CD14-positive monocyte (primary cell): Measurements from ENCODE around the gene TMEM184A. TPM values are rescaled to one million over a fixed set of nuclear protein-coding genes. Genes with fewer than 3 reads are reported as not detected.

ENCODE experiments used
- DNase-seq, 3 donors: peaks; one replicate each; pipeline ENCODE4 v3.0.0-alpha.2; 2011 to 2022
- H2AFZ ChIP-seq: 2 replicates; pipeline ENCODE4 v1.6.0; 2012; ENCODE audit warnings: mild to moderate bottlenecking, low read depth, low read length, inconsistent platforms; ENCODE audit not compliant: insufficient read depth, poor library complexity, severe bottlenecking
- H3K27ac ChIP-seq, 2 donors: 1 replicate in 1 of 2; 2 replicates in 1 of 2; pipeline ENCODE4 v1.5.1; 2012 to 2013; ENCODE audit warnings: low read length in 2 of 2, control low read depth in 1 of 2, inconsistent platforms in 1 of 2, low read depth in 1 of 2, mild to moderate bottlenecking in 1 of 2
- H3K27me3 ChIP-seq, 2 donors: one replicate each; pipeline versions ENCODE4 v1.6.0 to v1.6.1; 2011 to 2013; ENCODE audit warnings: low read length in 2 of 2; ENCODE audit not compliant: control insufficient read depth in 2 of 2, insufficient read depth in 2 of 2
- H3K36me3 ChIP-seq, 2 donors: replicated peaks in 1 of 2; 1 replicate in 1 of 2; 2 replicates in 1 of 2; pipeline versions ENCODE4 v1.5.1 to v1.6.1; 2012 to 2013; ENCODE audit warnings: low read length in 2 of 2, control low read depth in 1 of 2, inconsistent platforms in 1 of 2, mild to moderate bottlenecking in 1 of 2; ENCODE audit not compliant: insufficient read depth in 2 of 2, control insufficient read depth in 1 of 2
- H3K4me1 ChIP-seq, 2 donors: 1 replicate in 1 of 2; 2 replicates in 1 of 2; pipeline versions ENCODE4 v1.5.1 to v1.6.1; 2012 to 2013; ENCODE audit warnings: low read length in 2 of 2, control low read depth in 1 of 2, inconsistent platforms in 1 of 2, mild to moderate bottlenecking in 1 of 2, moderate library complexity in 1 of 2; ENCODE audit not compliant: insufficient read depth in 2 of 2, control insufficient read depth in 1 of 2
- H3K4me2 ChIP-seq: replicated peaks from 2 replicates; pipeline ENCODE3; 2012; ENCODE audit warnings: low read length, moderate library complexity, mild to moderate bottlenecking; ENCODE audit not compliant: poor library complexity, severe bottlenecking; ENCODE audit errors: extremely low read depth
- H3K4me3 ChIP-seq, 3 experiments: fragments of 200-600 bp in 1 of 3; sonication (generic) in 1 of 3; replicated peaks in 1 of 3; 1 replicate in 2 of 3; 2 replicates in 1 of 3; pipeline ENCODE4 v1.5.1; 2011 to 2013; ENCODE audit warnings: low read length in 3 of 3, mild to moderate bottlenecking in 3 of 3, control low read depth in 2 of 3, low read depth in 2 of 3, inconsistent platforms in 1 of 3, moderate library complexity in 1 of 3
- H3K79me2 ChIP-seq: 2 replicates; pipeline ENCODE4 v1.6.0; 2012; ENCODE audit warnings: mild to moderate bottlenecking, control low read depth, inconsistent platforms, low read length, moderate library complexity; ENCODE audit not compliant: insufficient read depth
- H3K9ac ChIP-seq: 2 replicates; pipeline ENCODE4 v1.6.0; 2017; ENCODE audit warnings: low read length, mild to moderate bottlenecking; ENCODE audit not compliant: insufficient read depth, poor library complexity, severe bottlenecking
- H3K9me3 ChIP-seq, 2 donors: replicated peaks in 1 of 2; 1 replicate in 1 of 2; 2 replicates in 1 of 2; pipeline versions ENCODE4 v1.5.1 to v1.6.1; 2012 to 2013; ENCODE audit warnings: low read length in 2 of 2, control low read depth in 1 of 2; ENCODE audit not compliant: control insufficient read depth in 1 of 2, insufficient read depth in 1 of 2
- H4K20me1 ChIP-seq: 2 replicates; pipeline ENCODE4 v1.6.0; 2012; ENCODE audit warnings: mild to moderate bottlenecking, low read length, control low read depth, moderate library complexity; ENCODE audit not compliant: insufficient read depth
- H3K27ac Mint-ChIP-seq, 7 donors: one replicate each; pipeline ENCODE4 v1.8.0; 2020; ENCODE audit warnings: mild to moderate bottlenecking in 7 of 7, mixed read lengths in 7 of 7, moderate library complexity in 6 of 7, inconsistent platforms in 2 of 7
- H3K27me3 Mint-ChIP-seq, 3 donors: one replicate each; pipeline ENCODE4 v1.8.0; 2021 to 2022; ENCODE audit warnings: low read depth in 3 of 3, mild to moderate bottlenecking in 3 of 3, mixed read lengths in 3 of 3, moderate library complexity in 3 of 3, inconsistent platforms in 1 of 3
- H3K36me3 Mint-ChIP-seq, 2 donors: one replicate each; pipeline ENCODE4 v1.8.0; 2020; ENCODE audit warnings: mixed read lengths in 2 of 2, inconsistent platforms in 1 of 2, mild to moderate bottlenecking in 1 of 2
- H3K4me1 Mint-ChIP-seq: one replicate; pipeline ENCODE4 v1.8.0; 2020; ENCODE audit warnings: mild to moderate bottlenecking, mixed read lengths
- H3K4me3 Mint-ChIP-seq, 2 donors: one replicate each; pipeline ENCODE4 v1.8.0; 2020; ENCODE audit warnings: mild to moderate bottlenecking in 2 of 2, mixed read lengths in 2 of 2, moderate library complexity in 1 of 2
- H3K9me3 Mint-ChIP-seq, 7 donors: one replicate each; pipeline ENCODE4 v1.8.0; 2020 to 2022; ENCODE audit warnings: mixed read lengths in 7 of 7, mild to moderate bottlenecking in 6 of 7, moderate library complexity in 6 of 7, inconsistent platforms in 2 of 7
- WGBS: methylation state at CpG from one replicate; pipeline ENCODE4 v1.1.5; 2013; ENCODE audit warnings: missing lambda C conversion rate; ENCODE audit not compliant: insufficient coverage; 5-methylcytosine and 5-hydroxymethylcytosine counted together
- intact Hi-C, 2 donors: fragments of 100-400 bp; cut with micrococcal nuclease; formaldehyde crosslinking; loops; one replicate each; pipeline versions ENCODE4 v1.15.0 to v1.15.1; 2023
- polyA minus RNA-seq: library from RNA; depleted of rRNA, polyadenylated mRNA; stranded (reverse); fragments of >200 nt; gene quantifications from 2 replicates; pipeline ENCODE4 v1.2.3, GENCODE V29; 2012
- polyA plus RNA-seq, 3 donors: library from polyadenylated mRNA; depleted of rRNA in 1 of 3; unstranded in 2 of 3; stranded (reverse) in 1 of 3; fragments of 300-500 nt in 2 of 3; fragments of >200 nt in 1 of 3; fragmentation: Illumina TruSeq in 2 of 3; gene quantifications; 1 replicate in 2 of 3; 2 replicates in 1 of 3; pipeline ENCODE4 v1.2.3, GENCODE V29; 2012 to 2021
- total RNA-seq, 12 experiments: library from RNA in 1 of 12; stranded (reverse) in 1 of 12; fragments of 120-200 nt in 1 of 12; gene quantifications; one replicate each; pipeline ENCODE4 v1.2.4 and lab custom pipeline; 2013 to 2026; ENCODE audit warnings: mixed read lengths in 6 of 12, inconsistent platforms in 1 of 12
- TF ChIP-seq, protein P1 (sequence below): fragments of 200-600 bp; IDR thresholded peaks from one replicate; pipeline ENCODE4 v1.8.0; 2022; ENCODE audit warnings: antibody characterized with exemption, mild to moderate bottlenecking

The TMEM184A gene
- not detected for total RNA-seq (2013)
- polyA plus RNA-seq (not detected), polyA minus RNA-seq (not detected in 2 replicates), total RNA-seq (lab: John Stamatoyannopoulos, UW) (0 to 4.7 (median 0.37) reads per million in 11 experiments)

DNA sequence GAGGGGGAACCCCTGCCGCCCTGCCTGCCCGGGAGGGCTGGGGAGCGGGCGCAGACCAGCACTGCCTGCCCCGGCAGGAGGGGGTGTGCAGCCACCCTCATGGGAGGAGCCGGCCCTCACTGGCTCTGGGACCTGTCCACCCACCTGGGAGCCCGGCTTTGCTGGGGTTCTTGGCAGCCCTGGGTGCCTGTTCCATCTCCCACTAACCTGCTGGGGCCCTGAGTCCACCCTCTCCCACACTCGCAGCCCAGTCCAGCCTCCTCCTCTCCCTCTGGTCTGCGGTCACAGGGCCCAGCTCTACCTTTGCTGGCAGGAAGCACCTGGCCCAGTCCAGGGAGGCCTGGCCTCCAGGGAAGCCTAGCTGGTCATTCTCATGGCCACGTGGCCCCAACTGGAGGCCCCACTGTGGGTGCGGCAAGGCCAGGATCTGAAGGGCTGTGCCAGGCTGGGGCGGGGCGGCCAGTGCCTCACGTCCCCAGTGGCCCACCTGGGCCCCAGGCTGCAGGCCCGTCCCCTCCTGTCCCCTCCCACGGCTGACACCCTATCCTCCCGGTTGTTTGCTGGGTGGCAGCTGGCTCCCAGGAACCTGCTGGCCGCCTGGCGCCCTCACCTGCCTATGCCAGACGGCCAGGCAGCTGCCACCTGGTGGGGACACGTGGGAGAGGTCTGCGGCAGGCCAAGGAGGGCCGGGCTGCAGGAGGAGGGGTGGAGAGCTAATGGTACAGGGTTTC, at the start of gene TMEM184A:
Gene TMEM184A, minus strand, starts transcription at position 393 of the 731 bp plus-strand sequence. CDS start 721 bp downstream, outside the sequence.
- peaks cover 2% of the 10 kb centered on the region for H3K4me1 Mint-ChIP-seq
- H3K9me3 ChIP-seq: no peaks in the 10 kb centered on the region
- H3K36me3 ChIP-seq: no peaks in the 10 kb centered on the region
- intact Hi-C loops: no loop called here
- no peak within 1 kb of the TSS for H2AFZ ChIP-seq
- H3K36me3 Mint-ChIP-seq: no peaks in the 10 kb centered on the region
- H3K4me1 ChIP-seq: no peaks in the 10 kb centered on the region
- H3K9ac ChIP-seq: no peak within 1 kb of the TSS
- 54% methylated on average over 18 of the region's 23 CpGs for WGBS
- no peak within 1 kb of the TSS for H3K27ac ChIP-seq
- H3K9me3 Mint-ChIP-seq: peaks cover 0 to 3% (median 0%) of the 10 kb centered on the region in 7 donors
- no peak within 1 kb of the TSS for H3K4me2 ChIP-seq
- H3K27me3 Mint-ChIP-seq: peaks cover 0 to 6% (median 2%) of the 10 kb centered on the region in 3 donors
- H3K4me3 Mint-ChIP-seq: no peak within 1 kb of the TSS
- no peaks in the 10 kb centered on the region for H4K20me1 ChIP-seq
- TF ChIP-seq, protein P1, sequence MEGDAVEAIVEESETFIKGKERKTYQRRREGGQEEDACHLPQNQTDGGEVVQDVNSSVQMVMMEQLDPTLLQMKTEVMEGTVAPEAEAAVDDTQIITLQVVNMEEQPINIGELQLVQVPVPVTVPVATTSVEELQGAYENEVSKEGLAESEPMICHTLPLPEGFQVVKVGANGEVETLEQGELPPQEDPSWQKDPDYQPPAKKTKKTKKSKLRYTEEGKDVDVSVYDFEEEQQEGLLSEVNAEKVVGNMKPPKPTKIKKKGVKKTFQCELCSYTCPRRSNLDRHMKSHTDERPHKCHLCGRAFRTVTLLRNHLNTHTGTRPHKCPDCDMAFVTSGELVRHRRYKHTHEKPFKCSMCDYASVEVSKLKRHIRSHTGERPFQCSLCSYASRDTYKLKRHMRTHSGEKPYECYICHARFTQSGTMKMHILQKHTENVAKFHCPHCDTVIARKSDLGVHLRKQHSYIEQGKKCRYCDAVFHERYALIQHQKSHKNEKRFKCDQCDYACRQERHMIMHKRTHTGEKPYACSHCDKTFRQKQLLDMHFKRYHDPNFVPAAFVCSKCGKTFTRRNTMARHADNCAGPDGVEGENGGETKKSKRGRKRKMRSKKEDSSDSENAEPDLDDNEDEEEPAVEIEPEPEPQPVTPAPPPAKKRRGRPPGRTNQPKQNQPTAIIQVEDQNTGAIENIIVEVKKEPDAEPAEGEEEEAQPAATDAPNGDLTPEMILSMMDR: peak; percentile 19
- H3K79me2 ChIP-seq: no peaks in the 10 kb centered on the region
- no peak within 1 kb of the TSS for H3K27ac Mint-ChIP-seq
- no peaks in the 10 kb centered on the region for H3K27me3 ChIP-seq
- DNase-seq: no peak
- no peak within 1 kb of the TSS for H3K4me3 ChIP-seq

DNA sequence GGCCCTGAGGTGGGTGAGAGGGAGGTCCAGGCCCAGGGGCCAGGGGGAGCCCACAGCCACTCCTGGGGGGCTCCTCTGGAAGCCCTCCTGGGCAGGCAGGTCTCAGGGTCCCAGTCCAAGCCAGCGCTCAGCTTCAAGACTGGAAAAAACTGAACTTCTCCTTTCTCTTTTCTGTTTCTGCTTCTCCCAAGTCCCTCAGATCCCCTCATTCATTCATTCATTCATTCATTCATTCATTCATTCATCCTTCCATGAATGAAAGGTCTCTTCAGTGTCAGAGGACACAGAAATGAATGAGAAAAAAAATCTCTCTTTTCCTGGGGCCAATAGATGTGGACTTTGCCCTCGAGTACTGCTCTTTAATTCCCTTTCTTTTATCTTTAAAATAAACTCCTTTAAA, 48.4 kb upstream of the TMEM184A start:
- Mint-ChIP-seq H3K36me3 (no peaks in the 10 kb centered on the region), H3K9me3 (no peaks in the 10 kb centered on the region), H3K27ac (no peak overlapping the region), H3K4me1 (no peaks in the 10 kb centered on the region), H3K27me3 (peaks cover 7 to 16% (median 11%) of the 10 kb centered on the region in 3 donors), H3K4me3 (no peak overlapping the region)
- no peaks in the 10 kb centered on the region for H3K9me3 ChIP-seq
- no peak overlapping the region for H3K27ac ChIP-seq
- H3K4me3 ChIP-seq: no peak overlapping the region
- DNase-seq: no peak
- no peaks in the 10 kb centered on the region for H3K36me3 ChIP-seq
- no peaks in the 10 kb centered on the region for H3K79me2 ChIP-seq
- intact Hi-C loops: no loop called here
- H3K4me1 ChIP-seq: no peaks in the 10 kb centered on the region
- H2AFZ ChIP-seq: no peak overlapping the region
- TF ChIP-seq, protein P1: no peak
- H4K20me1 ChIP-seq: no peaks in the 10 kb centered on the region
- no peak overlapping the region for H3K9ac ChIP-seq
- no peak overlapping the region for H3K4me2 ChIP-seq
- WGBS: 80% methylated on average over 1 of the region's 2 CpGs
- H3K27me3 ChIP-seq: peaks cover 0 to 3% of the 10 kb centered on the region in 2 donors
